Activated CD4-positive, CD25-positive, alpha-beta regulatory T cell treated with anti-CD3 and anti-CD28 coated beads, Interleukin-2, amount 50 U/mL, for 72 hours (primary cell): ENCODE results near the gene GK2.

ENCODE experiments used
- DNase-seq: peaks from one replicate; pipeline ENCODE4 v3.0.0; 2021

GK2 gene

DNA sequence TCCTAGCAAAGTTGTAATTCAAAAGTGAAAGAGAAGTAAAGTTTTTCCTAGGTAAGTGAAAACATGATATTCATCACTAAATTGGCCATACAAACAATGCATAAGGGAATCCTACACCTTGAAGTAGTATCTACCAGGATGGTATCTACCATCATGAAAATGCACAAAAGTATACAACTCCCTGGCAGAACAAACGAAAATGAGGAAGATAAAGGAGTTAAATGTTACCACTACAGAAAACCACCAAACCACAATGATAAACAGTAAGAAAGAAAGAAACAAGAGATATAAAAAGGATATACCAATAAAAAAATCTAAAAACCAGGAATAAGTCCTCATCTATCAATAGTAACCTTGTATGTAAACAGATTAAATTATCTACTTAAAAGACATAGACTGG is 26.9 kb downstream of the GK2 start:
- no peak for DNase-seq

DNA sequence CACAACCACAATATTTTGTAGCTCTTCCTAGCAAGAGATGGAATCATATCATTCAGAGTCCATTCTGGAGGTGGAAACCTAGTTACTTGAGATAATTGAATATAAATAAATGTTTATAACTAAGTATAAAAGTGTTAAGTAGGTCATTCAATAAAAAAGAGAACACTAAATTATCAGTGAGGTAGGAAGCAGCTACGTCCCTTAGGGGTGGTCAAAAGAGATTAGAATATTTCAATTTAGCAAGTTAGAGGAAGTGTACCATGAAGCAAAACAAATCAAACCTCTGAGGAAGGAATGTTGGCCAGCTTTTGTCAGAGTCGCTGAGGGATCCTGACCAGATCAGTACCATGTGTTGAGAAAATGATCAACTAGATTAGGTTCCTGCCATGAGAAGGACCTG is 38.0 kb downstream of the GK2 start:
- no peak for DNase-seq

DNA sequence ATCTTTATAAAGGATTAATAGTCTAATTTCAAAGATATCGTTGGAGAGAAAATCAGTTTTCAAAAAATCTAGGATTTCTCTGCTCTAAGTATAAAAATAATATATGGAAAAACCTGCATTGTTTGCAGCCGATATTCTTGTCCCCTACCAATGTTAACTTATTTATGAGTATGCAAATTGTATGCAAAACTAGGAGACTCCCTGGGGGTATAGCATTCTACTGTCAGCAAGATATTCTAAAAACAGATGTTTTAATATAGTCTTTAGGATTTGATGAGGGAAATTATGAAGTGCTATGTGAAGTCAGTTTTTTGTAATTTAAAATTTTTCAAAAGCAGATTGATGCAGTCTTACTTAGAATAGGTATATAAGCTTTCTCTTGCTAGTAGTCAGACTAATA is 40.9 kb downstream of the GK2 start:
- DNase-seq, result no peak

DNA sequence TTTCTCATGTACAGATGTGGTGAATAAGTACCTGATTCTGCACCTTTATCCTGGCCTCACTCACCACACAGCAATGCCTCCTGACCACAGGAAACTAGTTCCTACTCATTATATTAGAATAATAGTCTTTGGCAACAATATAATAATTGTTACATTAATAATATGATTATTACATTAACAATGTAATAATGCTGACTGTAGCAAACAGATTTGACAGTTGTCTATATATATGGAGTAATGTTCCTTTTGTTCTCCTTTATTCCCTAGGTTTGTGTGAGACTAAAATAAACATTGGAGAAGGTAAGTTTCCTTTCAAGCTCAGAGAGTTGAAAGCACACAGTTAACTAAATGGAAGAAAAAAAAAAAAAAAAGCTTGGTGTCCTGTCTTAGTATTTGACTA is 41.6 kb downstream of the GK2 start:
- DNase-seq, result no peak

DNA sequence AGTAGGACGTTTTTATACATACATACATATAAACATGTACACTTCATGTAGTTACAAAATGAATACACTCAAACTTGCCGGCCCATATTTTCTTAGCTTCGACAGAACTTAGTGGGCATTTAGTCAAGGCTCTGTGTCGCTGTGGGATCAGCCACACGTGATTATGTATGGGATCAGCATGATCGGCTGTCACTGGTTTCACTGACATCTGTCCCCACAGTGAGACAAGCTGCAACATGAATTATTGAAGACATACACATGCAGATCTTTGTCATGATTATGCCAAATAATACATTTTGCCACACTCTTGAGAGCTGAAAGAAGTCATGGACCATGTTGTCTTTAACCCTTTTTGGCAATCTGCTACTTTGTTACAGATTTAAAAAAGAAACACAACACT is 44.0 kb downstream of the GK2 start:
- no peak for DNase-seq

DNA sequence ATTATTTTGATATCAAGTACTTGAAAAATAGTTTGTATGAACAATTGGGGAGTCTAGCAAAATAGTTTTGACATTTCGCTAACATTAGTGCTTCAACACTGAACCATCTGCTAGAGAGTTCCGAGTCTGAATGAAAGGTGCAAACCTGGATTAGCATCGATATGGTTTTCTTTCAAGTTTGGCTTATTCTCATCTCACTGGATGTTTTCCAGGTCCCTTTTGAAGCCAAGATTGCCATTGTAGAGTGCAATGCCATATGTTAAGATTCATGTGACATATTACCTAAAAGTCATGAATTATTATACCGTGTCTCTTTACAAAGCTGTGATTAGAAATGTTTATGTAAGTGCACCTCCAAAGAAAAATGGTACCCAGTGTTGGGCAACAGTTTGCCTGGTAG is 45.4 kb downstream of the GK2 start:
- DNase-seq, result no peak

DNA sequence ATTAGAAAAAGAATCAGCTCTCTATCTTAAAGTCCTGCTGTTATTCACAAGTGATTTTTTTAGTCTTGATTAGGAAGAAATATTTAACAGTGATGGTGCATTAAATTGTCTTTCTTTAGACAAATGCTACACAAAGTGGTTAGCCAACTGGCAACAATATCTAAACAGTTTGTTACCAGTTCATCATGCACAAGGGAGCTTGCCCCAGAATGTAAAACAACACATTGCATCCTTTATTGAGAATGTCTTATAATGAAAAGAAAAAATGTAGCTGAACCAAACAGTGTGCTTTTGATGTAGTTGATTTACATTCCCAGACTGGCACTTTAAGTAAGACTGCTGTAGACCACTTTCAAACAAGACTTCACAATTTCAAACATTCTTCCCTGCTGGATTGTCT is 48.0 kb downstream of the GK2 start:
- DNase-seq, result no peak

DNA sequence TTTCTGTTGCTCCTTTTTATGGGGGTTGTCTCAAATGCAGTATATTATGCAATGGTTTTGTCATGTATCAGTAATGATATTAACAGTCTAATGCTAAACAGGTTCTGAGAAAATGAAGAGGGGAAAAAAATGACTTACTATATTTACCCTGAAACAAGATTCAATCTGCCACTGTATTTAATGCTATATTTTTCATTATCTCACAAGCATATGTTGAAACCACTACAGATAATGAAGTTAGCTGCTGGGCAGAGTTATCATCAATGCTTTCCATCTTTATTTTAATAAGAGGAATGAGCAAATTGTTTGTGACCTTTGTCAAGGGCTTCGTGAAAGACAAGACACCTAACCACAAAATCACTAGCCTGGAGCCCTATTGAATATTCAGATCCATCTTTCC is 49.6 kb downstream of the GK2 start:
- no peak for DNase-seq

DNA sequence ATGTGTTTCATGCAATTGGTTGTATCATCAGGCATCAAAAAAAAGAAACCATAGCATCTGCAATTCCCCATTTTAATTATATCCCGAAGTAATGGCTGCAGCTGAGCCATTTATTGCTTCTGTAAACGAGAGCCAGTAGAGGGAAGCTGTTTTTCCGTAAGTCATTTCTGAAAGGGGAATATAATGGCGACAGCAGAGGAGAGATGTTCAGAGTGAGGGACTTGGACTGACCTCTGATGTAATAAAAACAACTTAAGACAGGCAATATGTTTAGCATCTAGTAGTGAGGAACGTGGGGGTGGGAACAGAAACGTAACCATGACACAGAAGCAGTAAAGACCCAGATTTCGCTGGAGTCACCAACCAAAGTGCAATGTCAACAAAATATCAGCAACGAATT is 50.7 kb downstream of the GK2 start:
- no peak for DNase-seq
